Pulmonary artery endothelial cell (primary cell): ENCODE measurements around the gene SCN8A. TPM values are rescaled to one million over a fixed set of nuclear protein-coding genes. Genes with fewer than 3 reads are reported as not detected.

ENCODE experiments used
- DNase-seq: peaks from one replicate; pipeline ENCODE4 v3.0.0-alpha.2; 2011; ENCODE audit warnings: low read depth, low spot score
- total RNA-seq: library from RNA; depleted of rRNA; stranded (reverse); fragments of >200 nt; gene quantifications from 2 replicates; pipeline ENCODE4 v1.2.3, GENCODE V29; 2014

Gene SCN8A
- total RNA-seq, 1 donor from 2014 or later = 21.0 TPM

GRCh38 chr12:51669271-51669670 lies 78.2 kb downstream of the SCN8A start:
- no peak for DNase-seq

DNA sequence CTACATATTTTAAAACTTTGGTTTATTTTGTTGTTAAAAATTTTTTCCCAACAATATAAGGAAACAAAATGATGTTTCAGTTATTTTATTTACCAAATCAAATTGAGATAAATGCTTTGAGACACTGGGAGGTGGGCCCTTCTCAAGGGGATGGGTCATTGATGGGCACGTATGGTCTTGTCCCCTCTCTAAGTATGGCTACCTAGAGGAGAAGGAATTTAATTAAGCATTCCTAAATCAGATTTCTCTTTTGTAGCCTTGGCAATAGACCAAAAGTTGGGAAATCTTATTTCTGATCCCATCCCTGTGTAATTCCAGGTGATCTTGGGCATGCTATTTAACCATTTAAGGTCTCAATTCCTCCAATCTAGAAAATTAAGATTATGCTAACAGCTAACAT lies 79.0 kb downstream of the SCN8A start:
- no peak for DNase-seq

- no peak for DNase-seq
Observed at GRCh38 chr12:51672334-51672733, 81.3 kb downstream of the SCN8A start.

DNA sequence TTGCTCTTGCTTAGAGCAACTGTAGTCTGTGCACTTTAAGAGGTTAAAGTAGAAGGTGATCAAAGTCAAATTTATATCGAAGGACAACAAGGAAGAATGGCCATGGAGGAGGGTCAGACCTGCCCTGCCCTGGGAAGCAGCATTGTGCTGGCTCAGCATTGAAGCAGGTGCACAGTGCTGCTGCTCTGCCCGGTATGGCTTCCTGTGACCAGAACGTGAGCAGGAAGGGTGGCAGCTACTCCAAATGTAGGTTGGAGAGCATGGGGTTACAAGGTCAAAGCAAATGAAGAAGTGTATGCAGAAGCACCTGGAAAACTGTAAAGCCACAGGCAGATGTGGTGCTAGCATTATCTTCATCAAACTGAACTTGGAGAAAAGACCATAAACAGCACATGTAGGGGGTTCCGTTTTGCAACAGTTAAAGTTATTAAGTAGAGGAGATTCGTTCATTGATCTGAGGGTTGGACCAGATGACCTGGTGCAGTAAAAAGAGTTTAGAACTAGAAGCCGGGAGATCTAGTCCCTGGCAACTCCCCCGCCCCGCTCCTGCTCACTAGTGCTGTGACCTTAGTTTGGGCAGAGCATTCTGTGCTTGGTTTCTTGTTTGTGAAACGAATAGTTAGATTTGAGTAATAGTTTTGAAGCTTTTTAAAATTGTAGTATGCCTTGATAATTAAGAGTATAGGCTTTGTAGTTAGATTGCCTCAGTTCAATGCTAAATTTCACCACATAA lies 84.2 kb downstream of the SCN8A start:
- DNase-seq = no peak

DNA sequence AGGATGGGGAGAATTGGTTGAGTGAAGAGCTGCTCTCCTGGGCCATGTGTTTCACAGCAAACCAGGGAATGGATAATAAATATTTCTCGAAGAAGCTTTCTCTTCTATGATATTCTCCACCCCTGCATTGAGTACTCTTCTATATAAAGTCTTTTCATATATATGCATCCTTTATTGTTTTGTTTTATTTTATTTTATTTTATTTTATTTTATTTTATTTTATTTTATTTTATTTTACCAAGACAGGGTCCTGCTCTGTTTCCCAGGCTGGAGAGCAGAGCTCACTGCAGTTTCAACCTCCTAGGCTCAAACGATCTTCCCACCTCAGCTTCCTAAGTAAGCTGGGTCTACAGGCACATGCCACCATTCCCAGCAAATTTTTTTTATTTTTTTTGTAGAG lies 85.8 kb downstream of the SCN8A start:
- no peak for DNase-seq

DNA sequence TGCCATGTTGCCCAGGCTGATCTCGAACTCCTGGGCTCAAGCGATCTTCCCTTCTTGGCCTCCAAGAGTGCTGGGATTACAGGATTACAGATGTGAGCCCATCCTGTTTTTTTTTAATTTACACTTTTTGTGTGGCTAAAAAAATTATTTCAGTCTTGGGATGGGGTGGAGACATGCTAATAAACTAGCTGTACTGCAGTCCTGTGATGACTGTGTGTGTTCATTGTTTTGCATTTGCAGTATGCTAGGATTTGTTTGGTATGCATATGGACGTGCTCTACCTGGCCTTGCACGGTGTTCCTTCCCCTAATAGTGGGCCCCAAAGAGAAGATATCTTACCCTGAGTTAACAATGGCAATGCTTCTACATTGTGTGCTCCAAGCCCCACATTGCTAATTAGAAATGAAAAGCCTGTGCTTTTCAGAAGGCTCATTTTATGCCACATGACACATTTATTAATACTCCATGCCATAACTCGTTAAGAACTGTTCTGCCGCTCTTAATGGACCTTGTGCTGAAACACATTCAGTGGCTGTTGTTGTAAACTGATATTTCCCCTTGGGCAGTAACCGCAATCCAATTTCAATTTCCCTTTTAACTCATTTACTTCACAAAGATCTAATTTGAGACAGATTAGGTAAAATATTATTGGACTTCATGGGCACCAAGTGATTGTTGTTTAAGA lies 86.4 kb downstream of the SCN8A start:
- no peak for DNase-seq

DNA sequence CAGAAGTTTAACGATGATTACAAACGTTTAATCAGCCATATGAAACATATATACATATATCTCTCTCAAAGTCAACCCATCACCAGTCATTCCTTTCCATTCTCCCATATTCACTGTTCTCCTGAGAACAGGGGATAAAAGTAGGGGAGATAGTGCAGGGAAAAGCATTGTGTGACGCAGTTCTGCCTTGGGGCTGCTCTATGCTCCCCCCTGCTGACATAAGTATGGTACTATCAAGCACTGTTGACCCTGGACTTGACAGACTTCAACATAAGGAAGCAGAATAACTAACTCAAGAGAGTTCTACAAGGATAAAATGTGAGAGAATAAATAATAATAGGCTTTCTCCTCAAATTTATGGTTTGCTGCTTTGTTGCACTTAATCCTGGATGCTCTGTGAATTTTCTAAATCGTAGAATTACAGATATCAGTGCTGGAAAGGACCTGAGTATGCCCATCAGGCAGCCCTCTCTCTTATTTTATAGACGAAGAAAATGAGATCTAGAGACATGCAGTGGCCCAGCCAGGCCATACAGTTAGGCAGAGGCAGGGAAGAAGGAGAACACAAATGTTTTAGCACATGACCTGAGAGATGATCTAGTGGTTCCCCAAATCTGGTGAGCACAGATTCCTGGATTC lies 87.2 kb downstream of the SCN8A start:
- DNase-seq = no peak

- DNase-seq = no peak
Observed at GRCh38 chr12:51682981-51683380, 91.9 kb downstream of the SCN8A start.

DNA sequence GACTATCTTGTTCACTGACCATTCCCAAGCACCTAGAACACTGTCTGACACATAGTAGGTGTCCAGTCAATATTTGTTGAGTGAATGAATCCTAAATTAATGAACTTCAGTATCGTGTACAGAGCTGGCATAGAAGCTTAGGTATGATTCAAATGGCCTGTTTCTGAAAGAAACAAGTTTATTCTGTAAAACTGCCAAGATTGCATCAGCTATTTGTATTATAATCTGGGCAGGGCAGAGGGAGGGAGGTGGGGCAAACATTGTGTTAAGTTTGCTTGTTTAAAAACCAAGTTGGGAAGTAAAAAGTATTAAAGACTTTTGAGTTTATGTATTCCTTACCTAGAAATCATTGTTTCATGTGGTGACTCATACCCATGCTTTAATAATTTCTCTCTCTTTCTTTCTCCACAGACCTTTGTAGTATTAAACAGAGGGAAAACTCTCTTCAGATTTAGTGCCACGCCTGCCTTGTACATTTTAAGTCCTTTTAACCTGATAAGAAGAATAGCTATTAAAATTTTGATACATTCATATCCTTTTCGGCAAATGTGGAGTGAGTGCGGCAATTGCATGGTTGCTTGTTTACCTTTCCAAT lies 92.8 kb downstream of the SCN8A start:
- DNase-seq = peak; percentile 59

DNA sequence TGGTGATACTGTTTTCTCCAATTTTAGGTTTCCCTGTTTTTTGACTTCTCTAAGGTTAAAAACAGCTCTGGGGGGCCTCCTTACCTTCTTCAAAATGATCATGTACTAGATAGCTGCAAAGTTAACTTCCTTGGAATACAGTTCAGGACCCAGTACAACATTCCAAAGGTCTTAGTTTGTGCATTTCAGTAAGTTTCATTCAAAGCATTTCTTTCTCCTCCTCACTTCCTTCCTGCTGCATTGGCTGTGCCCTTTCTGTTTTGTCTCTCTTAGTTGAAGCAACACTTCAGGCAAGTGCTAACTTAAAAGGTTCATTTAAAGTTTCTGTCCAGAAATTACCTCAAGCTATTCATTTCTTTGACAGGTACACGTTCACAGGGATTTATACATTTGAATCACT lies 95.7 kb downstream of the SCN8A start:
- DNase-seq = no peak

DNA sequence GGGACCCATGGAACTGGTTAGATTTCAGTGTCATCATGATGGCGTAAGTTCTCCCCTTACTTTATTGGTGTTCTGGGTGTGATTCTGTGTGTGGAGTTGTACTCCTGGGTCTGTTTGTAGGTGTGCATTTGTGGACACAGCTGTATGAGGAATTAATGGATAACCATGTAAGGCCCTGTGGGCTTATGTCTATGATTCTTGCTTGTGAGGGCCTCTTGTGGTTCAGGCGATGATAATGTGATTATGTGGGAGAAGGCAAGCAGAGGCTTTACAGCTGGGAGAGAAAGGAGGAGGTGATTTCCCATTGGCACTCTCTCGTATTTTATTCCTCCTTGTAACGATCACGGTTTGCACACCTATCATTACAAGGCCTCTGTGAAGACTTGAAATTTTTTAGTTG lies 96.1 kb downstream of the SCN8A start:
- no peak for DNase-seq

DNA sequence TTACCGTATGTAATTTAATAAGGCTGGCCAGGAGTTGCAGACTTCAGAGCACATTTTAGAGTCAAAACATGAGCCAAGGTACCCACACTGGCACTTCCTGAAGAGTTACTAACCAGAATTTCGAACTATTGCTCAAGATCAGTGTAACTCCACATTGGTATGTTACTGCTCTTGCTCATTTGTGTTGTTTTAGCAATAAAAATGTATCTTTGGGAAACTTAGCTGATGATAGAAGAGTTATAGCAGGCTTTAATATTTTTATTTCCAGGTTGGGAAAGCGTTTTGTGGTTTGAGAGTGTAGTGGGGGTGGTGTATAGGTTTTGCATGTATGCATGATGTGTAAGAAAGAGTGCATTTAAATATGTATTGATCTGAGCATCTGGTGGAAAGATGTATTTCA lies 96.6 kb downstream of the SCN8A start:
- no peak for DNase-seq

GRCh38 chr12:51689983-51690382 lies 99.0 kb downstream of the SCN8A start:
- no peak for DNase-seq

DNA sequence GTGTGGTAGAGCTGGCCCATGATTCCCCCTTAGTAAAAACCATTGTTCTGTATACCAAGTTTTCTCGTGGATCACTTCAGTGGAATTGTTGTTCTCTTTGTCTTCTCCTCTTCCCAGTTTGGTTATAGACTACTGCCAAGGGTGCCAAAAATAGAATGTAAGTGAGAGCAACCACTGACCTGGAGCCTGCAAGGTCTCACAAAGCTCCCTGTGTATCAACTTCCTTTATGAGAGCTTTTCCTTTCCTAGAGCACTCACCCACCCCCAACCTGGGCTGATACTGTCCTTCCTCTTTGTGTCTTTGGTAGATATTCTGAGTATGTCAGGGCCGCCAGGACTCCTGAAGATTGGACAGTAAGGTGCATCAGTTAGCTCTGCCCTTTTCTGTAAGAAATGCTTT lies 101.0 kb downstream of the SCN8A start:
- no peak for DNase-seq

DNA sequence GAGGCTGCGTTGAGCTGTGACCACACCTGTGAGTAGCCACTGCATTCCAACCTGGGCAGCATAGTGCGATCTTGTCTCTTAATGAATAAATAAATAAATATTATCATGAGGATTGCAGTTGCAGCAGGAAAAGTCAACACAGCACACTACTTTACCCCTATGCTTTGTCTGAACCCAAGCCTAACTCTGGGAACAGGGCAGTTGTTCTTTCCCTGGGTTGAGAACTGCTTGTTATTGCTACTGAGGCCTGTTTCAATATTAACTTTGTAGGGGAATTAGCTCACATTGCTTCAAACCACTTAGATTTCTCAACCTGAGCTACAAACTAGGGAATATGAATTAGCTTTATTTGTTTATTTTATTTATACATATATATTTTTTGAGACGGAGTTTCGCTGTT lies 102.5 kb downstream of the SCN8A start:
- no peak for DNase-seq

DNA sequence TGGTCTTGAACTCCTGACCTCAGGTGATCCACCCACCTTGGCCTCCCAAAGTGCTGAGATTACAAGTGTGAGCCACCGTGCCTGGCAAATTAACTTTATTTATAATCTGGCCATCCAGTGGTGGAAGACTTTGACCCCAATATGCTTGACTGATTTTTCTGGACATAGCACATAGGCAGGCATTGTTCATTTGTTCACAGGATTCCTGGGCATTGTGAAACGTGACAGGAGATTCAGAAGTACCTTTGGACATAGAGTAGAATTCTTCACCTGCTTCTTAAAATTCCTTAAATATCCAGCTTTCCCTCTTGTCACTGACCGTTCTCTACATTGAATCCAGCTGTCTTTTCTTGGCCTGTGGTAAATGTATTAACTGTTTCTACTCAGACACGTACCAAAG lies 103.1 kb downstream of the SCN8A start:
- no peak for DNase-seq

DNA sequence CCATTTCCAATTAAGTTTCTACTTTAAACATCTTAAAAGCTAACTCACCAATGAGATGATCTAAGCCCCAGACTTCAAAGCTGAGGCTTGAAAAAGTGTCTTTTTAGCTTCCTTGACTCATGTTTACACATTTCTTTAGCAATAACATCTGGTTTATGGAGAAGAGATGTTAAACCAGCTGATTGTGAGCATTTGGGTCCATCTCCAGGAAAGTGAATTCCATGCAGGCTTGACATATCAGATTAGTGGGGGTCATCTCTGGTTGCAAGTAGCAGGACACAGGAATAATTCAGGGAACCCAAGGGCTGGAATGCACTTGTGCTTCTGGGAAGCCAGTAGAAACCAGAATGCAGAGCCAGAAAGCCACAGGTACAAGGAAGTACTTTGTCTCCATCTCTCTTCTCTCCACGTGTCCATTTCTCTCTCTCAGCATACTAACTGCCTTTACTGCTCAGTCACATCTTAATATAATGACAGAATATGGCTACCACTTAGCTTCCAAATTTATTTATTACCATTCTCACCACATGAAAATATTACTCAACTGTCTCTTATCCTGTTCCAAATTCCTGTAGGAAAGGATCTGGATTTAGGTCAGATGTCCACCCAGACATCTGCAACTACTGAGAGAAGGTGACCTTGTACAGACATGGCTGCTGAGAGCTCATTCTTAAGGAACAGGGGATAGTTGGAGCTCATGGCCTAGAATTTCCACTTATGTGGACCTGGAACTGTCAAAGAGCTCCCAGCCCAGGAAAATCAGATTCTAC lies 104.4 kb downstream of the SCN8A start:
- no peak for DNase-seq

DNA sequence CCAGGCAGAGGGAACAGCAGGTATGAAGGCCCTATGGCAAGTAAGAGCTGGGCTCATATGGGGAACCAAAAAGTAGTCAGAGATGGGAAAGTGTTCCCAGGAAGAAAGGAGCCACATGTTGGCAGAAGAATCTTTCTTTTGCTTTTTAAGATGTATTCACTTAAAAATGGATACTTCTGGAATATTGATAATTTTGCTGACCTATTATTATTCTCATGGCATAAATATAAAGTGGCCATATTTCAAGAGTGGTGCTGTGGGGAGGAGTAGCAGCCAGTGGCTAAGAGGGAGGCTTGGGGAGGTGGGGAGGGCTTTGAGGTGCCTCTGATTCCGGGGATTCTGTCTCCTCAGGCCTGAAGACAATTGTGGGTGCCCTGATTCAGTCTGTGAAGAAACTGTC lies 108.2 kb downstream of the SCN8A start:
- no peak for DNase-seq

GRCh38 chr12:51700887-51701286 lies 109.9 kb downstream of the SCN8A start:
- DNase-seq = no peak

DNA sequence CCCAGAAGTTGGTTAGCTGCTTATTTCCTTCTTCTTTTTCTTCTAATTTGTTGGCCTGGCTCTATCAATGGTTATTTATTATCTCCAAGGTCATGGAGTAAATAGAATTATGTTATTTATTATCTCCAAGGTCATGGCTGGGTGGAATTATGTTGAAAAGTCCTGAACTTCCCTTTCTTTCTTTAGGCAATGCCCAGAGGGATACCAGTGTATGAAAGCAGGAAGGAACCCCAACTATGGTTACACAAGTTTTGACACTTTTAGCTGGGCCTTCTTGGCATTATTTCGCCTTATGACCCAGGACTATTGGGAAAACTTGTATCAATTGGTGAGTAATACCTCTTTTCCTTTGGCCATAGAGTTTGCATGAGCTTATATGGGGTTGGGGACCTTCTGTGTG lies 111.6 kb downstream of the SCN8A start:
- DNase-seq = no peak

DNA sequence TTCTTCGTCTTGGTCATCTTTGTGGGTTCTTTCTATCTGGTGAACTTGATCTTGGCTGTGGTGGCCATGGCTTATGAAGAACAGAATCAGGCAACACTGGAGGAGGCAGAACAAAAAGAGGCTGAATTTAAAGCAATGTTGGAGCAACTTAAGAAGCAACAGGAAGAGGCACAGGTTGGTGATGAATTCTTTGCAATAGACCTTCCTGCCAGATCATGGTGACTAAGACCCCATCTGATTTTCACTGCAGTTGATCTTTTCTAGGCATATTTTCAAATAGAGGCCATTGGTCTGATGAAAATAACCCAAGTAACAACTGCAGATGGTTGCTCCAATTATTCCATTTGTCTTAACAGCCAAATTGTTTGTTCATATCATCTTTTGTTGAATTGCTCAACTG lies 114.4 kb downstream of the SCN8A start:
- DNase-seq = no peak

DNA sequence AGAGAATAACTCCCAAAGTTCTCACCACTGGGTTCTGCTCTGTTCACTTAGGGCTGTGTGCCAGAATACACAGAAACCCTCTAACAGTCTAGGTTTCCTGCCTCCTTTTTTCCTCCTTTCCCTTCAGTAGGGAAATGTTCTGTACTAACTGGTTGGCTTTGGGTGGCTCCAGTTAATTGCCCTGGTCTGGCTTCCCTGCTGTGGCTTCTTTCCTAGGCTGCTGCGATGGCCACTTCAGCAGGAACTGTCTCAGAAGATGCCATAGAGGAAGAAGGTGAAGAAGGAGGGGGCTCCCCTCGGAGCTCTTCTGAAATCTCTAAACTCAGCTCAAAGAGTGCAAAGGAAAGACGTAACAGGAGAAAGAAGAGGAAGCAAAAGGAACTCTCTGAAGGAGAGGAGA lies 115.2 kb downstream of the SCN8A start:
- no peak for DNase-seq
